CD4-positive, alpha-beta T cell (primary cell): ENCODE results near the gene CLEC16A. TPM values are rescaled to one million over a fixed set of nuclear protein-coding genes. Genes with fewer than 3 reads are reported as not detected.

Experiments
- ATAC-seq: fragments of 200-7000 bp; cut with Tn5 transposase; one replicate; pipeline ENCODE4 v1.10.0; 2022; ENCODE audit warnings: mild to moderate bottlenecking; ENCODE audit not compliant: poor library complexity
- CTCF ChIA-PET: fragments of 350-600 bp; sonication (Branson Sonifier 250); formaldehyde crosslinking; loops from one replicate; lab custom pipeline; 2021; ENCODE audit warnings: antibody characterized with exemption, inconsistent platforms; lab: Charles Lee
- POLR2A ChIA-PET: fragments of 350-600 bp; sonication (Branson Sonifier 250); formaldehyde crosslinking; loops from one replicate; lab custom pipeline; 2021; ENCODE audit warnings: antibody characterized with exemption, inconsistent platforms; lab: Charles Lee
- DNase-seq, 14 experiments: peaks; one replicate each; pipeline ENCODE4 v3.0.0-alpha.2; 2013 to 2020; ENCODE audit warnings: mixed read lengths in 2 of 14
- H3K27ac ChIP-seq, 2 donors: one replicate each; pipeline versions ENCODE4 v1.5.1 to v1.7.0; 2013; ENCODE audit warnings: low read length in 2 of 2, low read depth in 1 of 2, mild to moderate bottlenecking in 1 of 2
- H3K27me3 ChIP-seq, 2 experiments: 1 replicate in 1 of 2; 2 replicates in 1 of 2; pipeline versions ENCODE4 v1.6.1 to v1.7.0; 2013; ENCODE audit warnings: low read length in 2 of 2, control low read depth in 1 of 2, mild to moderate bottlenecking in 1 of 2, moderate library complexity in 1 of 2; ENCODE audit not compliant: insufficient read depth in 2 of 2, control insufficient read depth in 1 of 2
- H3K36me3 ChIP-seq: one replicate; pipeline ENCODE4 v1.6.1; 2013; ENCODE audit warnings: low read length, control low read depth; ENCODE audit not compliant: insufficient read depth
- H3K4me1 ChIP-seq: one replicate; pipeline ENCODE4 v1.6.1; 2013; ENCODE audit warnings: low read length, control low read depth; ENCODE audit not compliant: insufficient read depth
- H3K4me3 ChIP-seq: one replicate; pipeline ENCODE4 v1.5.1; 2013; ENCODE audit warnings: mild to moderate bottlenecking, low read length, moderate library complexity
- H3K9me3 ChIP-seq, 2 experiments: 1 replicate in 1 of 2; 2 replicates in 1 of 2; pipeline versions ENCODE4 v1.6.1 to v1.7.0; 2013; ENCODE audit warnings: low read length in 2 of 2, mild to moderate bottlenecking in 2 of 2, control low read depth in 1 of 2, moderate library complexity in 1 of 2; ENCODE audit not compliant: control insufficient read depth in 1 of 2, insufficient read depth in 1 of 2
- H3K27ac Mint-ChIP-seq: one replicate; pipeline ENCODE4 v1.8.0; 2020; ENCODE audit warnings: mixed read lengths
- H3K27me3 Mint-ChIP-seq: one replicate; pipeline ENCODE4 v1.8.0; 2021; ENCODE audit warnings: mixed read lengths
- H3K36me3 Mint-ChIP-seq: one replicate; pipeline ENCODE4 v1.8.0; 2021; ENCODE audit warnings: low read depth, mixed read lengths
- H3K4me1 Mint-ChIP-seq: one replicate; pipeline ENCODE4 v1.8.0; 2021; ENCODE audit warnings: low read depth, mixed read lengths
- H3K4me3 Mint-ChIP-seq: one replicate; pipeline ENCODE4 v1.8.0; 2020; ENCODE audit warnings: mild to moderate bottlenecking, mixed read lengths
- H3K9me3 Mint-ChIP-seq: one replicate; pipeline ENCODE4 v1.8.0; 2020; ENCODE audit warnings: mixed read lengths
- intact Hi-C, 2 experiments: fragments of 100-400 bp; cut with DNase I in 1 of 2; cut with micrococcal nuclease in 1 of 2; formaldehyde crosslinking; loops; one replicate each; pipeline versions ENCODE4 v1.15.1 to v1.9.0; 2023 to 2025; cut with DNase I, micrococcal nuclease
- total RNA-seq, 174 experiments: library from RNA in 2 of 174; stranded (reverse) in 2 of 174; gene quantifications; one replicate each; pipeline ENCODE4 v1.2.3 and lab custom pipeline; 2021 to 2026
- TF ChIP-seq, protein P1 (sequence below): fragments of 200-600 bp; IDR thresholded peaks from one replicate; pipeline ENCODE4 v1.8.0; 2022; ENCODE audit warnings: antibody characterized with exemption, mild to moderate bottlenecking

CLEC16A gene
- total RNA-seq, 2 experiments from 2014 or later, result 21.7 to 22.7 TPM

DNA sequence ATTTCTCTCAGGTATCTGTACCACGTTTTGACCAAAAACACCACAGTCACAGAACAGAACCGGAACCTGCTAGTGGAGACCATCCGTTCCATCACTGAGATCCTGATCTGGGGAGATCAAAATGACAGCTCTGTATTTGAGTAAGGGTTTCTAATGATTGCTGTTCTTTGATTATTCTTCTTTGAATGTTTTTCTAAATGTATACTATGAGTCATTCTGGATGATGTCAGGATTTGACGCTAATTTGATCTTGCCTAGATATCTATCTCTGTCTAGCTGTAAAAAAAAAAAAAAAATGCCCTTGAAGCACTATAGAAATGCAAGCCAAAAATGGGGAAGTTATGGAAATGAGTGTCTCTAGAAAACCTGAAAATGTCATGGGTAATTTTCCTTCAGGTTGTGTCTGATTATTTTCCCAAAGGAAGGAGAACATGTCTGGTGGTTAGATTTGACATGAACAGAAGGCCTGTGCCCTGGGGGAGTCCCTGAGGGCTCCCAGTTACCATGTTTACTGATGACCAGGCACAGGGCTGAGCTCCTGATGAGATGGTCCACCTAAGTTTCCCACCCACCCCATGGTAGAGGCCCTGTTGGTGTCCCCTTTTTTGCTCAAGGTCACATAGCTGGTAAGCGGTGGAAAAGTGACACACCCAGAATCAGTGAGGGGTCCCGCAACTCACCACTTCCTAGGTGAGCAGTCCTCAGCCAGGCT, 13.6 kb downstream of the CLEC16A start:
- Mint-ChIP-seq H3K27me3 (no peaks in the 10 kb centered on the region), H3K4me1 (peaks cover 44% of the 10 kb centered on the region), H3K9me3 (no peaks in the 10 kb centered on the region), H3K27ac (peak overlapping the region; percentile 61), H3K36me3 (peaks cover 39% of the 10 kb centered on the region), H3K4me3 (no peak overlapping the region)
- intact Hi-C loops, result no loop called here
- Histone ChIP-seq H3K4me3 (no peak overlapping the region), H3K27ac (no peak overlapping the region), H3K36me3 (peaks cover 27% of the 10 kb centered on the region), H3K27me3 (no peaks in the 10 kb centered on the region), H3K4me1 (peaks cover 15% of the 10 kb centered on the region), H3K9me3 (no peaks in the 10 kb centered on the region)
- TF ChIP-seq, protein P1, sequence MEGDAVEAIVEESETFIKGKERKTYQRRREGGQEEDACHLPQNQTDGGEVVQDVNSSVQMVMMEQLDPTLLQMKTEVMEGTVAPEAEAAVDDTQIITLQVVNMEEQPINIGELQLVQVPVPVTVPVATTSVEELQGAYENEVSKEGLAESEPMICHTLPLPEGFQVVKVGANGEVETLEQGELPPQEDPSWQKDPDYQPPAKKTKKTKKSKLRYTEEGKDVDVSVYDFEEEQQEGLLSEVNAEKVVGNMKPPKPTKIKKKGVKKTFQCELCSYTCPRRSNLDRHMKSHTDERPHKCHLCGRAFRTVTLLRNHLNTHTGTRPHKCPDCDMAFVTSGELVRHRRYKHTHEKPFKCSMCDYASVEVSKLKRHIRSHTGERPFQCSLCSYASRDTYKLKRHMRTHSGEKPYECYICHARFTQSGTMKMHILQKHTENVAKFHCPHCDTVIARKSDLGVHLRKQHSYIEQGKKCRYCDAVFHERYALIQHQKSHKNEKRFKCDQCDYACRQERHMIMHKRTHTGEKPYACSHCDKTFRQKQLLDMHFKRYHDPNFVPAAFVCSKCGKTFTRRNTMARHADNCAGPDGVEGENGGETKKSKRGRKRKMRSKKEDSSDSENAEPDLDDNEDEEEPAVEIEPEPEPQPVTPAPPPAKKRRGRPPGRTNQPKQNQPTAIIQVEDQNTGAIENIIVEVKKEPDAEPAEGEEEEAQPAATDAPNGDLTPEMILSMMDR, result no peak
- CTCF ChIA-PET, result no interaction called here
- peak; percentile 51 for ATAC-seq
- POLR2A ChIA-PET, result interaction anchor here (1.0 kb wide), 1 partner anchor 298 kb away, joined by 3 read pairs; the partner anchor contains the start of gene SOCS1
- DNase-seq, result peak in 1 of 14 experiments; percentile 23

DNA sequence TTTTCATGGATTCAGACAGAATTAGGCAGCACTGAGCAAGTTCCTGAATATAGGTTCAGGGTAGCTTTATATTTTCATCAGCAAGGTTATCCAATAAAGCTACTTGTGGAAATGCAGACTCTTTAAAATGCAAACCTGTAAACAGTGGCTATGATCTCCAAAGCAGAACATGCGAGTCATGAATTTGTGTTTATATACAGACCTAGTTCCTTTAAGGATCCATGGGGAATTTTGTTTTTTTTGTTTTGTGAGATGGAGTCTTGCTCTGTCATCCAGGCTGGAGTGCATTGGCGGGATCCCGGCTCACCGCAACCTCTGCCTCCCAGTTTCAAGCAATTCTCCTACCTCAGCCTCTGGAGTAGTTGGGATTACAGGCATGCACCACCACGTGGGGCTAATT, 14.8 kb downstream of the CLEC16A start:
- POLR2A ChIA-PET, result no interaction called here
- no peak for ATAC-seq
- Mint-ChIP-seq H3K4me3 (no peak overlapping the region), H3K9me3 (no peaks in the 10 kb centered on the region), H3K27me3 (no peaks in the 10 kb centered on the region), H3K27ac (no peak overlapping the region), H3K36me3 (peaks cover 52% of the 10 kb centered on the region), H3K4me1 (peaks cover 37% of the 10 kb centered on the region)
- Histone ChIP-seq H3K36me3 (peaks cover 36% of the 10 kb centered on the region), H3K9me3 (no peaks in the 10 kb centered on the region), H3K4me1 (peaks cover 14% of the 10 kb centered on the region), H3K27ac (no peak overlapping the region), H3K4me3 (no peak overlapping the region), H3K27me3 (no peaks in the 10 kb centered on the region)
- CTCF ChIA-PET, result interaction anchor here (1.5 kb wide), 1 partner anchor 13 kb away, joined by 3 read pairs; no protein-coding TSS in a partner anchor
- TF ChIP-seq, protein P1, result no peak
- intact Hi-C loops, result no loop called here
- no peak for DNase-seq

DNA sequence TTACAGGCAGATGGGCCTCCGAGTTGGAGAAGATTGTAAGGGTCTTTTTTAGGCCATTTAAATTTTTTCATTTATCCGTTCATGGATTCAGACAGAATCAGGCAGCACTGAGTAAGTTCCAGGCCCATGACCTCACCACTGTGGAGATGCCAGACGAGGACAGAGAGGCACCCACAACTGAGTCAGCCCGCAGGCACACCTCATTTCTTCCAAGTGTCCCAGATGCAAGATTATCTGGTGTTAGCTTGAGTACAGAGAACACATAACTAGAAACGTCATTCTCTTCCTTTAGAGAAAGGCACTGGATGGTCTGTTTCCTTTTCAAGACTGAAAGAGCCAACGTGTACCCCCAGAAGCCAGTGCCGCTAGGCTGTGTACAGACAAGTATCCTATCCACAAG, 16.9 kb downstream of the CLEC16A start:
- H3K27me3 Mint-ChIP-seq, result no peaks in the 10 kb centered on the region
- no peak overlapping the region for H3K27ac ChIP-seq
- ATAC-seq (no peak), DNase-seq (no peak)
- no peak overlapping the region for H3K4me3 ChIP-seq
- H3K4me3 Mint-ChIP-seq, result no peak overlapping the region
- POLR2A ChIA-PET, result no interaction called here
- intact Hi-C loops, result loop anchor here (5.0 to 10.0 kb wide), 4 partner anchors 446 to 854 kb away; no protein-coding TSS in a partner anchor
- CTCF ChIA-PET, result interaction anchor here (1.7 kb wide), 1 partner anchor 10 kb away, joined by 4 read pairs; no protein-coding TSS in a partner anchor
- peaks cover 26% of the 10 kb centered on the region for H3K4me1 ChIP-seq
- no peaks in the 10 kb centered on the region for H3K27me3 ChIP-seq
- peaks cover 60% of the 10 kb centered on the region for H3K36me3 Mint-ChIP-seq
- TF ChIP-seq, protein P1, result no peak
- no peak overlapping the region for H3K27ac Mint-ChIP-seq
- H3K9me3 ChIP-seq, result no peaks in the 10 kb centered on the region
- H3K9me3 Mint-ChIP-seq, result no peaks in the 10 kb centered on the region
- peaks cover 36% of the 10 kb centered on the region for H3K36me3 ChIP-seq
- H3K4me1 Mint-ChIP-seq, result peaks cover 38% of the 10 kb centered on the region
